ENCODE results near the gene TMEM225B.

Gene TMEM225B

GRCh38 chr7:99625321-99625720 lies 27.3 kb downstream of the TMEM225B start:
- no peak overlapping the region for H2AFZ ChIP-seq (ENCODE audit: low read length)
- H3F3A ChIP-seq (ENCODE audit: insufficient read depth, low read length) = no peaks in the 10 kb centered on the region
- no peaks in the 10 kb centered on the region for H3K4me1 ChIP-seq (ENCODE audit: insufficient read depth, low read length, severe bottlenecking)
- no peaks in the 10 kb centered on the region for H3K9me2 ChIP-seq (ENCODE audit: low read depth, low read length)
- no peak for TF ChIP-seq EZH2 (IDR thresholded peaks at IDR 0.05; ENCODE audit: borderline replicate concordance, low read length)
- TF ChIP-seq CTCF (IDR thresholded peaks at IDR 0.05; ENCODE audit: low read length) = no peak
- no peaks in the 10 kb centered on the region for H4K20me1 ChIP-seq (ENCODE audit: insufficient read depth, low read length)
- no peak overlapping the region for H3K27ac ChIP-seq (ENCODE audit: low read depth, low read length, poor library complexity, severe bottlenecking)
- H3K36me3 ChIP-seq (ENCODE audit: insufficient read depth, low read length) = peaks cover 100% of the 10 kb centered on the region
- no peak overlapping the region for H3K9ac ChIP-seq (ENCODE audit: low read length)
- no peaks in the 10 kb centered on the region for H3K27me3 ChIP-seq (ENCODE audit: insufficient read depth, low read length)
- H3K79me2 ChIP-seq (ENCODE audit: insufficient read depth, low read length) = no peaks in the 10 kb centered on the region
- no peaks in the 10 kb centered on the region for H3K9me3 ChIP-seq (ENCODE audit: low read length)
- H3K4me2 ChIP-seq (ENCODE audit: low read length) = no peak overlapping the region
- H3K4me3 ChIP-seq (ENCODE audit: low read depth, low read length, poor library complexity, severe bottlenecking) = no peak overlapping the region

- no peaks in the 10 kb centered on the region for H3K9me2 ChIP-seq (ENCODE audit: low read depth, low read length)
- H3F3A ChIP-seq (ENCODE audit: insufficient read depth, low read length) = no peaks in the 10 kb centered on the region
- H4K20me1 ChIP-seq (ENCODE audit: insufficient read depth, low read length) = no peaks in the 10 kb centered on the region
- no peak for TF ChIP-seq EZH2 (IDR thresholded peaks at IDR 0.05; ENCODE audit: borderline replicate concordance, low read length)
- no peak for TF ChIP-seq CTCF (IDR thresholded peaks at IDR 0.05; ENCODE audit: low read length)
- H3K27ac ChIP-seq (ENCODE audit: low read depth, low read length, poor library complexity, severe bottlenecking) = no peak overlapping the region
- no peaks in the 10 kb centered on the region for H3K9me3 ChIP-seq (ENCODE audit: low read length)
- no peak overlapping the region for H3K4me2 ChIP-seq (ENCODE audit: low read length)
- peaks cover 100% of the 10 kb centered on the region for H3K36me3 ChIP-seq (ENCODE audit: insufficient read depth, low read length)
- no peak overlapping the region for H3K9ac ChIP-seq (ENCODE audit: low read length)
- no peak overlapping the region for H3K4me3 ChIP-seq (ENCODE audit: low read depth, low read length, poor library complexity, severe bottlenecking)
- H3K79me2 ChIP-seq (ENCODE audit: insufficient read depth, low read length) = no peaks in the 10 kb centered on the region
- no peaks in the 10 kb centered on the region for H3K4me1 ChIP-seq (ENCODE audit: insufficient read depth, low read length, severe bottlenecking)
- H3K27me3 ChIP-seq (ENCODE audit: insufficient read depth, low read length) = no peaks in the 10 kb centered on the region
- no peak overlapping the region for H2AFZ ChIP-seq (ENCODE audit: low read length)
Observed at GRCh38 chr7:99625961-99626360, 27.9 kb downstream of the TMEM225B start.

- no peak overlapping the region for H3K4me3 ChIP-seq (ENCODE audit: low read depth, low read length, poor library complexity, severe bottlenecking)
- H3K27me3 ChIP-seq (ENCODE audit: insufficient read depth, low read length) = no peaks in the 10 kb centered on the region
- H3K4me2 ChIP-seq (ENCODE audit: low read length) = no peak overlapping the region
- no peak overlapping the region for H2AFZ ChIP-seq (ENCODE audit: low read length)
- no peaks in the 10 kb centered on the region for H4K20me1 ChIP-seq (ENCODE audit: insufficient read depth, low read length)
- no peaks in the 10 kb centered on the region for H3K79me2 ChIP-seq (ENCODE audit: insufficient read depth, low read length)
- H3F3A ChIP-seq (ENCODE audit: insufficient read depth, low read length) = no peaks in the 10 kb centered on the region
- no peak for TF ChIP-seq CTCF (IDR thresholded peaks at IDR 0.05; ENCODE audit: low read length)
- no peak for TF ChIP-seq EZH2 (IDR thresholded peaks at IDR 0.05; ENCODE audit: borderline replicate concordance, low read length)
- H3K9me3 ChIP-seq (ENCODE audit: low read length) = no peaks in the 10 kb centered on the region
- no peaks in the 10 kb centered on the region for H3K9me2 ChIP-seq (ENCODE audit: low read depth, low read length)
- H3K9ac ChIP-seq (ENCODE audit: low read length) = no peak overlapping the region
- no peaks in the 10 kb centered on the region for H3K4me1 ChIP-seq (ENCODE audit: insufficient read depth, low read length, severe bottlenecking)
- peaks cover 100% of the 10 kb centered on the region for H3K36me3 ChIP-seq (ENCODE audit: insufficient read depth, low read length)
- no peak overlapping the region for H3K27ac ChIP-seq (ENCODE audit: low read depth, low read length, poor library complexity, severe bottlenecking)
Observed at GRCh38 chr7:99626661-99627060, 28.6 kb downstream of the TMEM225B start.

All from OCI-LY1 (cell line).